ENCODE measurements around the gene ANKFY1.

DNA sequence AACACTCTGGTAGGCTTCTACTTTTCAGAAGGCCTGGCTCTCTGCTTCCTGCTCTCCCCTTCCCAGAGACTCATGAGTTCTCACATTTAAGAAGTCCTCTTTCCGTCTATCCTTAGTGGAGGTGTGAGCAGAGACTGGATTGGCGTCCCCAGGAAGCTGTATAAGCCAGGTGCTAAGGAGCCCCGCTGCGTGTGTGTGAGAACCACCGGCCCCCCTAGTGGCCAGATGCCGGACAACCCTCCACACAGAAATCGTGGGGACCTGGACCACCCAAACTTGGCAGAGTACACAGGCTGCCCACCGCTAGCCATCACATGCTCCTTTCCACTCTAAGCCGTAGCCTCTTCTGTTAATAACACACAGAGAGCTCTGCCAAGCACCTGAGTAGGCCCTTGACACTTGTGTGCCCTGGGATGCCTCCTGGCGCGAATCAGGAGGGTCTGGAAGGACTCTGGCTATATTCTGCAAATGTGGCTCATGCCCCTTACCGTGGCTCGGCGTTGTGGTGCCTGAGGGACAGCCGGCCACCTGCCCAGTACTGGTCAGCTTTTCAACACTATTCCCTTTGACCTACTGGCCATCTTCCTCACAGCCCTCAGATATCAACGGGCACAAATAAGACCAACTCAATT lies 106.9 kb downstream of the ANKFY1 start:
- TF ChIP-seq ZBTB21 (CRISPR knock-in tag; IDR thresholded peaks at IDR 0.05; ENCODE audit: borderline replicate concordance) (no peak), HMGA2 (CRISPR knock-in tag; IDR thresholded peaks at IDR 0.05) (no peak), ATF1 (CRISPR knock-in tag; IDR thresholded peaks at IDR 0.05) (no peak), KAT7 (CRISPR knock-in tag; IDR thresholded peaks at IDR 0.05; ENCODE audit: borderline replicate concordance) (no peak), SP1 (CRISPR knock-in tag; conservative IDR thresholded peaks at IDR 0.05) (no peak), CREM (CRISPR knock-in tag; IDR thresholded peaks at IDR 0.05) (no peak), SMAD4 (CRISPR knock-in tag; IDR thresholded peaks at IDR 0.05) (no peak), IRF2 (CRISPR knock-in tag; IDR thresholded peaks at IDR 0.05; ENCODE audit: borderline replicate concordance, low read depth) (no peak), ZNF263 (CRISPR knock-in tag; IDR thresholded peaks at IDR 0.05; ENCODE audit: low read depth) (no peak)
- TF ChIP-seq, protein P1, sequence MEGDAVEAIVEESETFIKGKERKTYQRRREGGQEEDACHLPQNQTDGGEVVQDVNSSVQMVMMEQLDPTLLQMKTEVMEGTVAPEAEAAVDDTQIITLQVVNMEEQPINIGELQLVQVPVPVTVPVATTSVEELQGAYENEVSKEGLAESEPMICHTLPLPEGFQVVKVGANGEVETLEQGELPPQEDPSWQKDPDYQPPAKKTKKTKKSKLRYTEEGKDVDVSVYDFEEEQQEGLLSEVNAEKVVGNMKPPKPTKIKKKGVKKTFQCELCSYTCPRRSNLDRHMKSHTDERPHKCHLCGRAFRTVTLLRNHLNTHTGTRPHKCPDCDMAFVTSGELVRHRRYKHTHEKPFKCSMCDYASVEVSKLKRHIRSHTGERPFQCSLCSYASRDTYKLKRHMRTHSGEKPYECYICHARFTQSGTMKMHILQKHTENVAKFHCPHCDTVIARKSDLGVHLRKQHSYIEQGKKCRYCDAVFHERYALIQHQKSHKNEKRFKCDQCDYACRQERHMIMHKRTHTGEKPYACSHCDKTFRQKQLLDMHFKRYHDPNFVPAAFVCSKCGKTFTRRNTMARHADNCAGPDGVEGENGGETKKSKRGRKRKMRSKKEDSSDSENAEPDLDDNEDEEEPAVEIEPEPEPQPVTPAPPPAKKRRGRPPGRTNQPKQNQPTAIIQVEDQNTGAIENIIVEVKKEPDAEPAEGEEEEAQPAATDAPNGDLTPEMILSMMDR (IDR thresholded peaks at IDR 0.05), result peak; percentile 20; the same call in 1 of the 2 replicates
- TF ChIP-seq, protein P2, sequence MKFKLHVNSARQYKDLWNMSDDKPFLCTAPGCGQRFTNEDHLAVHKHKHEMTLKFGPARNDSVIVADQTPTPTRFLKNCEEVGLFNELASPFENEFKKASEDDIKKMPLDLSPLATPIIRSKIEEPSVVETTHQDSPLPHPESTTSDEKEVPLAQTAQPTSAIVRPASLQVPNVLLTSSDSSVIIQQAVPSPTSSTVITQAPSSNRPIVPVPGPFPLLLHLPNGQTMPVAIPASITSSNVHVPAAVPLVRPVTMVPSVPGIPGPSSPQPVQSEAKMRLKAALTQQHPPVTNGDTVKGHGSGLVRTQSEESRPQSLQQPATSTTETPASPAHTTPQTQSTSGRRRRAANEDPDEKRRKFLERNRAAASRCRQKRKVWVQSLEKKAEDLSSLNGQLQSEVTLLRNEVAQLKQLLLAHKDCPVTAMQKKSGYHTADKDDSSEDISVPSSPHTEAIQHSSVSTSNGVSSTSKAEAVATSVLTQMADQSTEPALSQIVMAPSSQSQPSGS (CRISPR knock-in tag; IDR thresholded peaks at IDR 0.05; ENCODE audit: borderline replicate concordance, low read depth), result no peak
- TF ChIP-seq, protein P3, sequence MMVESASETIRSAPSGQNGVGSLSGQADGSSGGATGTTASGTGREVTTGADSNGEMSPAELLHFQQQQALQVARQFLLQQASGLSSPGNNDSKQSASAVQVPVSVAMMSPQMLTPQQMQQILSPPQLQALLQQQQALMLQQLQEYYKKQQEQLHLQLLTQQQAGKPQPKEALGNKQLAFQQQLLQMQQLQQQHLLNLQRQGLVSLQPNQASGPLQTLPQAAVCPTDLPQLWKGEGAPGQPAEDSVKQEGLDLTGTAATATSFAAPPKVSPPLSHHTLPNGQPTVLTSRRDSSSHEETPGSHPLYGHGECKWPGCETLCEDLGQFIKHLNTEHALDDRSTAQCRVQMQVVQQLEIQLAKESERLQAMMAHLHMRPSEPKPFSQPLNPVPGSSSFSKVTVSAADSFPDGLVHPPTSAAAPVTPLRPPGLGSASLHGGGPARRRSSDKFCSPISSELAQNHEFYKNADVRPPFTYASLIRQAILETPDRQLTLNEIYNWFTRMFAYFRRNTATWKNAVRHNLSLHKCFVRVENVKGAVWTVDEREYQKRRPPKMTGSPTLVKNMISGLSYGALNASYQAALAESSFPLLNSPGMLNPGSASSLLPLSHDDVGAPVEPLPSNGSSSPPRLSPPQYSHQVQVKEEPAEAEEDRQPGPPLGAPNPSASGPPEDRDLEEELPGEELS (CRISPR knock-in tag; IDR thresholded peaks at IDR 0.05), result no peak
